ENCODE measurements around the gene CCM2.

Gene CCM2

DNA sequence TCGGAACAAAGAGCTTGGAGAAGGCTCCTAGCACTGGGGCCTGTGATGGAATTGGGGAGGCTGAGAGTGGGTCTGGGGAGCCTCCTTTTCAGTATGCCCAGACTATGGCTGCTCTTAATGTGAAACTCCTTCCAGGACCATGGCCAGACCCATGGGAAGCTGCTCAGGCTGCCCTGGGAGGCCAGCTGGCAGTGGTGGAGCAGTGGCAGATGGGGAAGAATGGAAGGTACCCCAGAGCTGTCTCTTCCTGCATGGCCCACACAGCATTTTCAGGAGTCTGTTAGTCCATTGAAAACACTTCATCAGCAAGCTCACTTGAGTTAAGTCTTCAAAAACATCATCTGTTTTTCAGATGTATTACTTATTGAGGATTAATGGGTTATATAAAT is 70.2 kb downstream of the CCM2 start:
- no peak for DNase-seq

DNA sequence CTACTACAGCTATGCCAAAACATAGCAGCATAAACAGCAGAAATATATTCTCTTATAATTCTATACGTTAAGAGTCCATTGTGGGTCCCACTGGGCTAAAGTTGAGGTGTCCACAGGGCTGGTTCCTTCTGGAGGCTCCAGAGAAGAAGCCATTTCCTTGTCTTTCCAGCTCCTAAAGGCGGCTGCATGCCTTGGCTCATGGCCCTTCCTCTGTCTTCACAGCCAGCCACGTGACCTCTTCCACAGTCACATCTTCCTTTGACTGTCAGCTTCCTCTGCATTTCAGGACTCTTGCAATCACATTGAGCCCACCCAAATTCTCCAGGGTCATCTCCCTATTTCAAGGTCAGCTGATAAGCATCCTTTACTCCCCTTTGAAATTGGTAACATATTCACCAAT is 71.5 kb downstream of the CCM2 start:
- DNase-seq = no peak

DNA sequence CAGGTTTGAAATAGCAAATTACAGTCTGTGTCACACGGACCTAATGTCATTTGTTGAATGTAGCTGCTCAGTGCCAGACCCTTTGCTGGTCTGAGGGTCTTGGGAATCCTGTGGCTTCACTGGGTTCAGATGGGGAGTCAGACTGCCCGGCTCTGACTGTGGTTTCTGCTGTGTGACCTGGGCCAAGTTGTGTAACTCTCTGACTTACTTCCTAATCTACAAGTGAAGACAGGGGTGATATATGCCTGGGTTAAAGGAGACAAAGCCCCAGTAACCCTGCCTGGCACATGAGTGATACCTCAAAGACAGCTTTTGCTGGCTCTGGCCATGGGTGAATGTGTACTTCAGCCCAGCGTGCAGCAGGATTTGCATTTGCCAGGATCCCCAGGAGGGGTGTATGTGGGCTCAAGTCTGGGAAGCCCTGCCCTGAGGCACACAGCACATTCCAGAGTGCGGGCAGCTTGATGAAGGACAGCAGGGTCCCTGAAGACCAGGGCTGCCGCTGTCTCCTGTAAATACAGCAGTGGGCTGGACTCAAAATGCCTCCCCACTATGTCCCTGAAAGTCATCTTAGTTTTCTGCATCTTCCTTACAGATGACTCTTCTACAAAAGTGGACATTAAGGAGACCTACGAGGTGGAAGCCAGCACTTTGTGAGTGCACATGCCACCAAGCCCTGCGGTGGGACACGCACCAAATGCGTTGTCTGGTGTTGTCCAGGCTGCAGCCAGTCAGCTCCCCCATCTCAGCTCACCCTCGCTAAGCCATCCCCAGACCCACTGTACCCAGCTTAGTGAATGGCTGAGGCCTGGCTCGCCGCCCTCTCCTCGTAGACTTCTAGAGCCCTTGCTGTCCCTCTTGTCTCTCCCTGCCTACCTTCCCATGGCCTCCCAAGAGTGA is 72.4 kb downstream of the CCM2 start:
- DNase-seq = no peak

DNA sequence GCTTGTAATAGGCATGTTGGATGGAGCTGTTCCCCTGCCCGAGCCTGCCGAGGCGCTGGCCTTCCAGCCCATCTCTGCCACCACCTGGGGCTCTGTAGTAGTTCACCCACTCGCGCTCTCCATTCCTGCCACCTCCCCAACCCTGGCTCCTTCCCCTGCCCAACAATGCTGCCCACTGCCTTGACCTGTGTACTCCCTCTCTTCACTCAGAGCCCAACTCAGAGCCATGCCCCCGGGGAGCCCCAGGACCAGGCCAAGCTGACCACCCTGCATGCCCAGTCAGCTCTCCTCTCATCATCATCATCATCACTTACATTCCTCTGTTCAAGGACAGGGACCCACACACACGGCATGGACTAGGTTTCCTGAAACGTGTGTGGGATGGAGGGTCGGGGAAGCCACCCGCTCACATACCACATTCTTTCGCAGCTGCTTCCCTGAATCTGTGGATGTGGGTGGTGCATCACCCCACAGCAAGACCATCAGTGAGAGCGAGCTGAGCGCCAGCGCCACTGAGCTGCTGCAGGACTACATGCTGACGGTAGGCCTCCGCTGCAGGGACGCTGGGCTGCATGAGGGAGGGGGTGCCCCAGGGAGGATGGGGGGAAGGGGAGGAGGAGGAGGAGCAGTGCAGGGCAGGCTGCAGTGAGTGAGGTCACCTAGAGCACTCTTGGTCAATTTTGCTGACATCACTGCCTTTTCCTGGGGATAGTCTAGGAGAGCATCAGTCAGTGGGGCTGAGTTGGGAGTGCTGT is 73.2 kb downstream of the CCM2 start:
- DNase-seq = no peak

DNA sequence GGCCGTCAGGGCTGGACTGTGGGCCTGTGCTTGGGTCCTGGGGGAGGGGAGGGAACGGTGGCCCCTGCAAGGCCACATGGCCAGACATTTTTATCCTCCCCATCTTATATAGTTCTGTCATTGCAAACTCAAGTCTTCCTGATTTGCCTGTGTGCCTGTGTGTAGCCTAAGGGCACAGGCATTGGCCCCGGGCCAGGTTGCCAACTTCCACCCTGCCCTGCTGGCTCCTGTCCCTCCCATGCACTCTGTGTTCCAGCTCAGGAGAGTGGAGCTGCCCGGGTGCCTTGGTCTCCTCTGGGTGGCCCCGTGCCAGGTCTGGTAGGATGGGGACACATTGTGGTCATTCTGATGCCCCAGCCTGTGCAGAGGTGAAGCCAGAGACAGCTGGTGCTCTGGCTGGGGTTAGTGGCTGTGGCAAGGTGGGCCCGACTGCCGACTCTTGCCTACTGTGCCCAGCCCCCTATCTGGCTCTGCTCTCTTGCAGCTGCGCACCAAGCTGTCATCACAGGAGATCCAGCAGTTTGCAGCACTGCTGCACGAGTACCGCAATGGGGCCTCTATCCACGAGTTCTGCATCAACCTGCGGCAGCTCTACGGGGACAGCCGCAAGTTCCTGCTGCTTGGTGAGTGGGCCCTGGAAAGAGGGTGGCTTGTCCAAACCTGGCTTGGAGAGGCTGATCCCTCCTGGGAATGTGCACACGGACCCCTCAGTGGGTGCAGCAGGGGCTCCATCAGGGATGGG is 74.0 kb downstream of the CCM2 start:
- DNase-seq = no peak

DNA sequence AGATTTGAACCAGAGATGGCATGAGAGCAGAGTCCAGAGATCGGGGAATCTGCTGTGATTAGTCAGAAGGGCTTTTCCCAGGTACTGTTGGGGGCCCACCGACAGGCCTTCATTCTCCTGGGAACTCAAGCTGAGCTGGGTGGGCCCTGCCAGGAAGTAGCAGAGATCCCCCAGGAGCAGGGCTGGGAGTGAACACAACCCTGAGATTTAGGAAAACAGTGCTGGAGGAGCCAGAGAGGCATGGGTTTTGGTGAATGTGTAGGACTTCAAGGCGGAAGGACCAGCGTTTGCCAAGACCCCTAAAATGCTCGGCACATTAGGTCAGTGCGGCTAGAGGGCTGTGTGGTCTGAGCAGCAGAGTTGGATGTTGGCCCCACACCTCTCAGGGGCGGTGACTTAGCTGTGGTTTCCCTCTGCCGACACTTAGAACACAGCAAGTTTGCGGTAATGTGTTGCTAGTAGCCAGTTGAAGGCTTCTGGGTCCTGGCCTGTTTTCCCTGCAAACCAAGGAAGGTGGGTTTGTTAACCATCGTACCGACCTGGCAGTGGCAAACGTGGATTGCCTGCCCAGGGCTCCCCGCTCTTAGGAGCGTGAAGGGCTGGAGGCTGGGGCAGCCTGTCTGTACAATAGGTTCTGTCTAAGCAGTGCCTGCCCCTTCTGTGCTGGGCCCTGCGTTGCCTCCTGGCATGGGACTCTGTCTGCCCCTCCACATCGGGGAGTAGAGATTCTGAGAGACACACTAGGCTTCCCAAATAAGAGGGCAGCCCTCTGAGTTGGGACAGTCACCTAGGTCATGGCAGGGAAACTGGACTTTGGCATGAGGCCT is 74.7 kb downstream of the CCM2 start:
- DNase-seq = peak in 1 of 2 donors; percentile 1

DNA sequence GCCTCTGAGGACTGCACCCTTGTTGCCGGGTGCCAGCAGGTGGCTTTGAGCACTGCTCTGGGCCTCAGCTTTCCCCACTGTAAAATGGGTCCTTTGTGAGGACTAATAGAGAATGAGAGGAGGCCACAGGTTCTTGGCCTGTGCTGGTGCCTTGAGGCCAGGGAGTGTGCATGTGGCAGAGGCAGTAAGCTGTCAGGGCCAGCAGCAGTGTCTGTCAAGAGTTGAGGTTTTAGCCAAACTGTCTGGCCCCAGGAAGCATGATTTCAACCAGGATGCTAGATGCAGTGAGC is 75.3 kb downstream of the CCM2 start:
- DNase-seq = peak in 1 of 2 donors; percentile 0

DNA sequence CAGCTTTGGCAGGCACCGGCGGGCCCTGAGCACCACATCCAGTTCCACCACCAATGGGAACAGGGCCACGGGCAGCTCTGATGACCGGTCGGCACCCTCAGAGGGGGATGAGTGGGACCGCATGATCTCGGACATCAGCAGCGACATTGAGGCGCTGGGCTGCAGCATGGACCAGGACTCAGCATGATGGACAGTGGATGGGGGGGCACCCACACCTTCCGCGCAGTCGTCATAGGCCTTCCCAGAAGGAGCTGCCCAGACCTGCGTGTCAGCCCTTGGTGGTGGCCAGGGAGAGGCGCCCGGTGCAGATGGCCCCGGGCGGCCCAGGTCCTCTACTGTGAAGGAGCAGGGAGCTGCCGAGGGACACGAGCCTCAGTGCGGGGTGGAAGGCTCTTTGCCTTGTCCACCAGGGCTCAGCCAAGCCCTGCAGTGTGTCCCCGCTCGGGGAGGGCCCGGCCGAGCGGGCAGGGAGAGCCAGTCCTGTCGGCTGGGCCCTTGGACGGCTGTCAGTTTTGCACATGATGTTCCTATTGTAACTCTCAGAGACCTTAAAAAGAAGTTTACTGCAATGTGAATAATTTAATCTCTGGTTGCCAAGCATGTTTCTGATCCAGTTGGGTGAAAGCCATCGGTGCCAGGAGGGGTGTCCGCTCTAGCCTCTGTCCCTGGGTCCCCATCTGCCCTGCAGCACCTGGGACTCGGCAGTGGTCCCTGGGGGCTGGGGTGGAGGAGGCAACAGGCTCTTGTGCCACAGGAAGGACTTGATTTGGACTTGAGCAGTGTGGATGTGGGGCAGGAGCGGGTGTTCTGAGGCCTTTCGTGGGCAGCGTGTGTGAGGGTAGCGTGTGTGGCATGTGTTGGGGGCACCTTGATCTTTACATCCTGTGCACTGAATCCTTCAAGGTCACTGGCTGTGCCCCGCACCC is 76.1 kb downstream of the CCM2 start:
- peak in 1 of 2 donors; percentile 0 for DNase-seq

DNA sequence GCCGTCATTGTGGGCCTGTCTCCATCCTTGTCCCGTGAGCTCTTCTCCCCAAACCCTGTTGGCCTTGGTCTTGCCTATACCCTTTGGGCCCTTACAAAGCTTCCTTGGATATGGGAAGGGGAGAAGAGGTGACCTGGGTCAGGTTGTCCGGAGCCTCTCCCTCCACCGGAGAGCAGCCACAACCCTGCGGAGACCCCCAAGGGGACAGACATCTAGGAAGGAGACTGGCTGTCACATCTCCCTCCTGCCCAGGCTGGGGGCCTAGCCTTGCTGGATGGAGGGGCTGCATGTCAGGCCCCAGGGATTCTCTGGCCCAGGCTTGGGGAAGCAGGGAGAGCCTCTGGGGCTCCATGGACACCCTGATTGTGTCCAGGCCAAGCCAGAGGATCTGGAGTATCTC is 76.9 kb downstream of the CCM2 start:
- DNase-seq = peak in 1 of 2 donors; percentile 0

DNA sequence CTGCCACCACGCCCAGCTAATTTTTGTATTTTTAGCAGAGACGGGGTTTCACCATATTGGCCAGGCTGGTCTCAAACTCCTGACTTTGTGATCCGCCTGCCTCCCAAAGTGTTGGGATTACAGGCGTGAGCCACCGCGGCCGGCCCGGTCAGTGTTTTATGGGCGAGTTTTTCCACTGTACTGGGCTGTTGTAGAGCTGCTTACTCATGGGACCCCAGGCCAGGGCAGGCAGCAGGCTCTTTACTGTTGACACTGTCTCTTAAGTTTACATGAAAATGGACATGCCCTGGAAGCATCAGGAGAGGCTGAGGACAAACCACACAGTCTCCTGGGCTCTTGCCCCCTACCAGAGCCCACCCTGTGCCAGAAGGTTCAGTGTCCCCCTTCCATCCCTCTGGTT is 77.6 kb downstream of the CCM2 start:
- no peak for DNase-seq

DNA sequence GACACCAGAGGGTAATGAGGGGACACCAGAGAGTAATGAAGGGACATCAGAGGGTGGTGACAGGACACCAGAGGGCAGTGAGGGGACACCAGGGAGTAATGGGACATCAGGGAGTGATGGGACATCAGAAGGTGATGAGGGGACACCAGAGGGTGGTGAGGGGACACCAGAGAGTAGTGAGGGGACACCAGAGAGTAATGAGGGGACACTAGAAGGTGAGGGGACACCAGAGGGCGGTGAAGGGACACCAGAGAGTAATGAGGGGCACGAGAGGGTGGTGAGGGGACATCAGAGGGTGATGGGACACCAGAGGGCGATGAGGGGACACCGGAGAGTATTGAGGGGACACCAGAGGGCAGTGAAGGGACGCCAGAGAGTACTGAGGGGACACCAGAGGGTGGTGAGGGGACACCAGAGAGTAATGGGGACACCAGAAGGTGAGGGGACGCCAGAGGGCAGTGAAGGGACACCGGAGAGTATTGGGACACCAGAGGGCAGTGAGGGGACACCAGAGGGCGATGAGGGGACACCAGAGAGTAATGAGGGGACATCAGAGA is 78.2 kb downstream of the CCM2 start:
- peak in 1 of 2 donors; percentile 0 for DNase-seq

DNA sequence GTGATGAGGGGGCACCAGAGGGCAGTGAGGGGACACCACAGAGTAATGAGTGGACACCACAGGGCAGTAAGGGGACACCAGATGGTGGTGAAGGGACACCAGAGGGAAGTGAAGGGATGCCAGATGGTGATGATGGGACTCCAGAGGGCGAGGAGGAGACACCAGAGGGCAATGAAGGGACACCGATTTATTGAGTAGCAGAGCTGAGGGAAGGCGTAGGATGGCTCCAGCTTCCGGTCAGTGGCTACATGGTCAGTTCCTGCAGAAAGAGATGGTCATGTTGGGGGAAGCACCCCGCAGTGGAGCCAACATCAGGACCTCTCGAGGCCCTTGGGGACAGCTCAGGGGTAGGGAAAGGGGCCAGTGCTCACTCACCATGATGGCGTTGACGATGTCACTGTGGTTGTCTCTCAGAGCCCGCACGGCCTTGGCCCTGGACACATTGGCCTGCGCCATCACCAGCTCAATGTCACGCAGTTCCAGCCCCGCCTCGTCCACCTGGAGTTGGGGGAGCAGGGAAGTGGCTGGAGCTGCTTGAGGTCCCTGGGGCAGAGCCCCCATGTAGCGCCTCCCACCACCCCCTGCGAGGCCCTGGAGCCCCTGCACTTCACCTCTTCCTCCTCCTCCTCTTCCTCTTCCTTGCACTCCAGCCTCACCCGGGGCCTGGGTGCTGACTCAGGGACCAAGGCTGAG is 80.4 kb downstream of the CCM2 start:
- no peak for DNase-seq

DNA sequence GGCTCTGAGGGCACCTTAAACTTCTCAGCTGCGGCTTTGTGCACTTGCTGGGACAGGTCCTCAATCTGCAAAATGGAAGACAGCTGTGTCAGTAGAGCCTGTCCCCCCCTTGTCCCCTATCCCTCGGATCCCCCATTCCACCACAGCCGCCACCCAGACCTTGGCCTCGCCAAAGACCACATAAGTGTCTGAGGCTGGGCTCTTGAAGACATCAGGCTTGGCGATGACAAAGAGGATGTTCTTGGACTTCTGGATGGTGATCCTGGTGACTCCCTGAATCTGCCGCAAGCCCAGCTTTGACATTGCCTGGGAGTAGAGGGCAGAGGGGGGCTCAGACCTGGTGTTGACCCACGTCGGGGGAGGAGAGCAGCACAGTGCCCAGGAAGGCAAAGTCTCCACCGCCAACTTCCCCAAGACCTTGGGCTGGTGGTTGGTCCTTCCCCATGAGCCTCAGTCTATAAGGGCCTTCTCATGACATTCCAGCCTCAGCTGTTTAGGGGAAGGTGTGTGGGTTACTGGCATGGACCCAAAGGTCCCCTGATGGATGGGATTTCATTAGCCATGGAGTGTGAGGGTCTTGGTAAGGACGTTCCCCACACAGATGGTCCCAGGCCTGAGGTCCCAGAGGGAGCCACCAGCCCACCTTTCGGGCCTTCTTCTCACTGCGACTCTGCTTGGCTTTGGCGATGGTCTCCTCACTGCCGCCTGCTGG is 81.1 kb downstream of the CCM2 start:
- no peak for DNase-seq

DNA sequence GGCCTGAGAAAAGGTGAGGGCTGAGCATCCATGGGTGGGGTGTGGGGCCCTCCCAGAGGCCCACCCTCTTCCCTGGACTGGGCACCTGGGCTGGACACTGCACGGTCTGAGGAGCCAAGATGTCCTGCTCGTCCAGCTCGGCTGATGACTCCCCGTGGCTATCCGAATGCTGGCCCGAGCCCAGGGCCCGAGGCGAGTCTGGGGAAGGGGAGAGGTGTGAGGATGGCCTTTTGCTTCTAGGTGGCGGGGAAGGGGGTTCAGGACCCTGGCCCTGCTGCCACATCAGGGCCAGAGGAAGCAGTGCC is 81.6 kb downstream of the CCM2 start:
- no peak for DNase-seq

DNA sequence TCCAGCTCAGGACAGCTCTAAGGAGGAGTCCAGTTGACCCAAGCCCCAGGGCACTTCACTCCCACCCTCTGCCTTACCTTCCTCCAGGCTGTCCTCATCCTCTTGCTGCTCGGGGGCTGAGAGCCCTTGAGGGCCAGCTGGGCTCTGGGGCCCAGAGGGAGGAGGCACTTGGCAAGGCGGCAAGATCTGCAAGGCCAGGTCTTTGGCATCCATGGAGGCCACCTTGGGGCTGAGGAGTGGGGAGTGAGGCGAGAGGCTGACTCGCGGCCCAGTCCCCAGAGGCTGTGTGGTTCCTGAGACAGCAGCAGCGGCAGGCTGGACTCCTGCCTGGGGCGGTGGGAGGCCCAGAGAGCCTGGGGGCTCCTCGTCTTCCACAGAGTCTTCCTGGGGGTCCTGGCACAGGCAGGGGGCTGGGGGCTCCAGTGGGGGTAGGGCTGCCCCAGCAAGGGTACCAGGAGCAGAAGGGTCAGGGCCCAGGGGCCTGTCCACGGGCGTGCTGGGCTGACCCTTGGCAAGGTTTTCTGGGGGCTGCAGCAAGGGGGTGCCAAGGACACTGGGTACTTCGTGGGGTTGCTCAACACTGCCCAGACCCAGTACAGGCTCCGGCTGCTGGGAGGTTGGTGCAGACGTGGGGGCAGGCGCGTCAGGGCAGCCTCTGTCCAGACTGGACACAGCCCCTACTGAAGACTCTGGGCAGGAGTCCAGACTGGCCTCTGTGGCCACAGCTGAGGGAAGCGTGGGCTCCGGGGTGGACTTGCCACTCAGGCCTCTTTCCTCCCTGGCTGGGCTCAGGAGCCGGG is 82.2 kb downstream of the CCM2 start:
- DNase-seq = no peak

DNA sequence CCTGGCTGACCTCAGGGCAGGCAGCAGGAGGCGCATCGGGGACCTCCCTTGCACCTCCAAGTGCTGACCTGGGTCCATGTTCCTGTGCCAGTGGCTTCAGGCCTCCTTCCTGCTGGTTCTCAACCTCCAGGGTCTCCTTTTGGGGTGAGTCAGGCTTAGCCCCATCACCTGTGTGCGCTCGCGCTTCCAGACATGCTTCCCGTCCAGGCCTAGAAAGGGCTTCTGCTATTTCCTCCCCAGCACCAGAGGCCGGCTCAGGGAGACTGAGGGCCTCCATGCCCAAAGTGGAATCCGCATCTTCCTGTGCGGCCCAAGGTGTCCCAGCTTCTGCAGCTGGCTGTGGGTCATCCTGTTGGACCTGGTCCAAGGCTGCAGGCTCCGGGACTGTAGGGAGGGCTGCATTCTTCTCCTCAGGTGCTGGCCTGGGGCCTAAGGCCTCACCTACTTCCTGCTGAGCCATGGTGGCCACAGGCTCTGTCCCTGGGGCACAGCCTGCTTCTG is 82.9 kb downstream of the CCM2 start:
- no peak for DNase-seq

DNA sequence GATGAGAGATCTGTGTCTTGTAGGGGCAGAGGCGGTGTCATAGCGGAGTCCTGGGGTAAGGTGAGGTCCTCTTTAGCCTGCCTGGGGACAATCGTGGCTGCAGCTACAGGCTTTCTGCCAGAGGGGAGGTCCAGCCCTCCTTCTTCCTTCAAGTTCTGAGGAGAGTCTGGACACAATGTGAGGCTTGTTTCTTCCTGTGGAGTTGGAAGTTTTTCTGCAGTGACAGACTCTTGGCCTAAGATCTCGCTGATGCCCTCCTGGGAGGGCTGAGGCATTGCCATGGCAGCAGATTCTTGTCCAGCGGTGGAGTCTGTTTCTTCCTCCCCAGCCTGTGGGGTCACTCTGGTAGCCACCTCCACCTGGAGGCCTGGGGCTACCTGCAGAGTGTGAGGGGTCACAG is 84.3 kb downstream of the CCM2 start:
- DNase-seq = no peak

DNA sequence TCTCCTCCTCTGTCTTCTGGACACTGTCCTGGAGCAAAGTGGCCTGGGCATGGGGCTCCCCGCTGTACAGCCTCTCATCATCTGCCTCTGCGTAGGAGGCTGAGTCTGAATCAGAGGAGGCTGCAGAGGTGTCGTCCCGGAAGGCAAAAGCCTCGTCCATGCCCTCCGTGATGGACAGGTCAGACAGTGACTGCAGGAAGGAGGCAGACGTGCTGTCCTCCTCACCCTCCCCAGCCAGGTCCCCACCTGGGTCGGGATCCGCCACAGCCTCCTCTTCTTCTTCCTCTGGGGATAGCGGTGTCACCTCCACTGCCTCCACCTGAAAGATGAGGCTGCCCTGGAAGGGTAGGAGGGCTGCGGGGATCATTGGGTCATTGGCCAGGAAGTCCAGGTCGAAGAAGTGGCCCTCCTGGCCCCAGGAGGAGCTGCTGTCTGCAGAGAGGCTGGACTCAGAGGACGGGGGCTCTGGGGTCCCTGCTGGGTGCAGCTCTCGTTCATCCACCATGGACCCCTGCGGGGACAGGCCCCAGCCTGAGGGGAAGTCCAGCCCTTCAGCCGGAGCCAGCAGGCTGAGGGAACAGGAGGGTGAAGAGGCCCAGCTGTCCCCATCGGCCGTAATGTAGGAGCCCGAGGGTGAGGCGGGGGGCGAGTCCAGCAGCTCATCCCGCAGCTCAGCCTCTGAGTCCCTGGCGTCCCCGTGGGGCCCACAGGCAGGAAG is 85.1 kb downstream of the CCM2 start:
- no peak for DNase-seq

All from CD4-positive, alpha-beta T cell treated with Interferon alpha-2 for 1 hour (primary cell).